ENCODE results near the gene ITGB4.
"Not testable (repeated sequence)": the region's sequence is repeated elsewhere in the genome, so short reads cannot be mapped to it uniquely, and the experiment has no call there.

Gene ITGB4

DNA sequence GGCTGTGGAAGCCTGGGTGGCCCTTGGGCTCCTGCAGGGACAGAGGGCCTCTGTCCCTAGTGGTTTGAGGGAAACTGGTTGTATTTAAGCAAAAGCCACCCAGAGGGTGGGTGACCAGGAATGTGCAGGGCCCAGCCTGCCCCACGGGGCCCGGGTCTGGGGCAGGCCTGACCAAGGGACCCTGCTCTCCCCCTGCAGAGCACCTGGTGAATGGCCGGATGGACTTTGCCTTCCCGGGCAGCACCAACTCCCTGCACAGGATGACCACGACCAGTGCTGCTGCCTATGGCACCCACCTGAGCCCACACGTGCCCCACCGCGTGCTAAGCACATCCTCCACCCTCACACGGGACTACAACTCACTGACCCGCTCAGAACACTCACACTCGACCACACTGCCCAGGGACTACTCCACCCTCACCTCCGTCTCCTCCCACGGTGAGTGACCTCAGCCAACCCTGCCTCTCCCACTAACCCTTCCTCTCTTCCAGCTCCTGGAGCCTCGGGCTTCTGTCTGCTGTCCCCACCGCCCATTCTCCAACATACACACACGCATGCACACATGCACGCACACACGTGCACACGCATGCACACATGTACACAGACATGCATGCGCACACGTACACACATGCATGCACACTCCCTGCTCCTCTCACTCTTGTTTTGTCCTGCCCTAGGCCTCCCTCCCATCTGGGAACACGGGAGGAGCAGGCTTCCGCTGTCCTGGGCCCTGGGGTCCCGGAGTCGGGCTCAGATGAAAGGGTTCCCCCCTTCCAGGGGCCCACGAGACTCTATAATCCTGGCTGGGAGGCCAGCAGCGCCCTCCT lies 33.3 kb downstream of the ITGB4 start:
- no peak for DNase-seq

GRCh38 chr17:75755205-75755901 lies 34.1 kb downstream of the ITGB4 start:
- DNase-seq, result no peak

DNA sequence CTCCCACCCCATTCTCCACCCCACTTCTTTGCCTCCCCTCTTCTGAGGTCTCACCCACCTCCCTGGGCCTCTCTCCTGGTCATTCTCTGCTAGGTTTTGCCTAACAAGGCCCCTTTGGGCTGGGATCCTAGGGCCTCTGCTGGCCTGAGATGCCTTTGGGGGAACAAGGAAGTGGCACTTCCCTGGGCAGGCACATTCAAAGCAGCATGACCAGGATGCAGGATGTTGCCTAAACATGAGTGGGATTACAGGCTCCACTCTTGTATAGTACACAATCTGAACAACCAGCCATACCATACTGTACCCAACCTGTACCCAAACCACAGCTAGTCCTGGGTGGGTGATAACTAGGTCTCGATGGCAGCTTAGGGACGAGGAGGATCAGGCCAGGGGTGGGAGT lies 34.7 kb downstream of the ITGB4 start:
- DNase-seq, result no peak

GRCh38 chr17:75756451-75757085 lies 35.3 kb downstream of the ITGB4 start:
- no peak for DNase-seq

GRCh38 chr17:75757086-75757681 lies 35.9 kb downstream of the ITGB4 start:
- DNase-seq, result no peak

- DNase-seq, result no peak
Observed at GRCh38 chr17:75758131-75758905, 37.1 kb downstream of the ITGB4 start.

DNA sequence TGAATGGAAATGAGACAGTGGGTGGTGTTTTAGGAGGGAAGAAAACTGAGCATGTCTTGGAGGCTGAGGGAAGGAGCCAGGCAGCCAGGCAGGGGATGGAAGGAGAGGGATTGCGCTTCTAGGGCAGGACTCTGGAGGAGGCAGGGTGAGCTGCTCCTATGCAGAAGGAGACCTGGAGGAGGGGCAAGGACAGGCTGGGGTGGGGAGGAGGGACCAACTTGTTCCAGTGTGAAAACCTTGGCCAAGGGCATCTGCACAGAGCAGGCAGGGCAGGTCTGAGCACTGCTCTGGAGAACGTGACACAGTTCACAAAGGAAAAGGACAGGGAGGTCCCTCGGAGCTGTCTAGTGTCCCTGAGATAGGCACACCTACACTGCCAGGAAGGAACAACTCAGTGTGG lies 38.2 kb downstream of the ITGB4 start:
- DNase-seq, result no peak

GRCh38 chr17:75759978-75760640 lies 38.9 kb downstream of the ITGB4 start:
- DNase-seq, result not testable (repeated sequence)

DNA sequence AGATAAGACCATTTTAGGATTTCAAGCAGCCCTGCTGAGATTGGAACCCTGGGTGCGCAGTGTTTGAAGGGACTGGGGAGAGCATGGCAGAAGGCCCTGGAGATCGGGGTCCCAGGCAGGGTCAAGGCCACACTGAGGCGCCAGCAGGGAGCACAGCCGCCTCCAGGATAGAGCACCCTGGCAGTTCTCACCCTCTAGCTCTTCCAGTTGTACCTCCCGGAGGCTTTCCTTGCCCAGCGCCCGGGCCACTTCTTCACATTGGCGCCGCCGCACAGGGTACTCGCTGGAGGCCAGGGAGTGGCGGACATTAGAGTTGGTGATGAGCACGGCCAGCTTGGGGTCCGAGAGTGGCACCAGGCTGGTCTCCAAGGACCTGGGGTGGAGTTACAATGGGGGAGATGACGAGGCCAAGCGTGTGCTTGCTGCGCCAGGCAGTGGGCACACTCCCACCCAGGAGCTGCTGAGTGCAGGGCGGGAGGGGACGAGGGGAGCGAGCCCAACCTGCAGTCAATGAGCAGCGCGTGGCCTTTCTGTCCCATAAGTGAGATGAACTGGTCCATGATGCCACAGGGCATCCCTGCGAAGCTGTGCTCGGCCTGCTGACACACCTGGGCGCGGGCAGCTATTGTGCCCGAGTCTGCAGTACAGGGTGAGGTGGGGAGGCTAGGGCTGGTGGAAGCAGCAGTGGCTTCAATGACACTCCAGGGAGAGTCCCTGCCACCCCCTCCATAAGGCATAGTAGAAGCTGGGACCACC lies 41.4 kb downstream of the ITGB4 start:
- DNase-seq, result no peak

DNA sequence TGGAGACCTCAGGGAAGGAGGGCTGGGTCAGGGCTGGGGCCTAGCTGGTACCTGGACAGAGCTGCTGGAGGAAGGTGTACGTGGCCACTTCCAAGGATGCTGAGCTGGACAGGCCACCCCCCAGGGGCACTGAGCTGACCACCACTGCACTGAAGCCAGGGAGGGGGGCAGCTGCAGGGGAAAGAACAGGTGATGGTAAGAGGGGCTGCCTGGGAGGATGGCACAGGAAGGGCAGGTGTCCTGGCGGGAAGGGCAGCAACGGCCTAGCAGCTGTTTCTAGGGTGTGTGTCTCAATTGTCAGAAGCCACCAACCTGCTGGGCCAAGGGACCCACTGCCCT lies 42.0 kb downstream of the ITGB4 start:
- DNase-seq, result no peak

GRCh38 chr17:75763613-75764416 lies 42.6 kb downstream of the ITGB4 start:
- DNase-seq, result no peak

DNA sequence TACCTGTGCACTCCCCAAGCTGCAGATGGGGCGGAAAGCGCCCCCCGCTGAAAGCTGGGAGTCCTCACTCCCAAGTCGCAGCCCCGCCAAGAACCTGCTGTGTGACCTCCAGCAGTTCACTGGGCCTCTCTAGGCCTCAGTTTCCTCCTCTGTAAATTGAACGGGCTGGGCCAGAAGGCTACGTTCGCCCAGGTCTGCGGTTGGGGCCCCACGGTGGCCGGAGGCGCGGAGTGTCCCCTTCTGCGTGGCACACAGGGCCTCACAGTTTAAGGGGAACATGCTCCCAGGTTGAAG lies 43.1 kb downstream of the ITGB4 start:
- no peak for DNase-seq

DNA sequence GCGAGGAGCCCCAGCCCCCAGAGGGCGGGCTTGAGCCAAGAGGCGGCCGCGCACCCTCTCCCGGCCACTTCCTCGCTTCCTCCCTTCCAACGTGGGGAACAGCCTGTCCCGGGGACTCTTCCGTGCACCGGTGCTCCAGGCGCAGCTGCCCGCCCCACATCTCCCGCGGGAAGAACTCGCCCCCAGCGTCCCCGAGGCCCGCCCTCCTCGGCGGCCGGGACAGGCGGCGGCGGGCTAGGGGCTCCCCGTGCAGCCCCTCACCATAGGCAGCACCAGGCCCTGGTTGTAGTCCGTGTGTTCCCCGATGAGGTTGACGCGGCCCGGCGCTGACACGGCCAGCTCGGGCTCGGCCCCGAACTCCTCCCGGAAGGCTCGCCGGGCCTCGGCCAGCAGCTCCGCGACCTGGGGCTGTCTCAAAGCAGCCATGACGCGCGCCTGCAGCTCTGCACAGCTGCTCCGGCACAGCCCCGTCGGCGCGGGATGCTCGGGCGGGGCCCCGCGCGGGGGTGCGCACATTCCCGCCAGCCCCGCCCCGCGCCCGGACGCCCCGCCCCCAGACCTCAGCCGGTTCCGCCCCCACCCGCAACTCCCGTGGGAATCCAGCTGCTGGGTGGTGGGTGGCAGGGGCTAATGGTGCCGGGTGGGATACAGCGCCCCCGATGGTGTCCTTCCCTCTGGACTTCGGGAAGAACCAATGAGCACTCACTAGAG lies 43.6 kb downstream of the ITGB4 start, which contains the start of gene GALK1:
Gene GALK1 (minus strand): TSS at position 482 of the 711 bp plus-strand sequence. CDS start 56 bp downstream, at position 426.
- peak; percentile 82 for DNase-seq

DNA sequence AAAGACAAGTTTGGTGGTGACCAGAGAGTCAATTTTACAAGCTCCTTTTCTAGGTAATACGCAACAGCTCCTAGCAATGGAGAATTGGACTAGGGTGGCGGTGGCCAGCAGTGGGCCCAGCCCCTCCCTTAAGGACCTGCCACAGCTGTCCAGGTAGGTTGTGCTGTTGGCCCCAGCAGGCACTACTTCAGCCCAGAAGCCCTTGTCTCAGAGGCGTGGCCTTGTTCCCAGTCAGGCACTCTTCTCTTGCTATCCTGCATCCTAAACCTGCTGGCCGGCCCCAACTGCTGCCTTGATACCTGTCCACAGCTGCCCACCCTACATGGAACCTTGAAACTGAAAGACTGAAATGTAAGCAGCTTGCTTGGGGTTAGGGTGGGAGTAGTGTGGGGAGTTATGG lies 44.7 kb downstream of the ITGB4 start:
- DNase-seq, result no peak

DNA sequence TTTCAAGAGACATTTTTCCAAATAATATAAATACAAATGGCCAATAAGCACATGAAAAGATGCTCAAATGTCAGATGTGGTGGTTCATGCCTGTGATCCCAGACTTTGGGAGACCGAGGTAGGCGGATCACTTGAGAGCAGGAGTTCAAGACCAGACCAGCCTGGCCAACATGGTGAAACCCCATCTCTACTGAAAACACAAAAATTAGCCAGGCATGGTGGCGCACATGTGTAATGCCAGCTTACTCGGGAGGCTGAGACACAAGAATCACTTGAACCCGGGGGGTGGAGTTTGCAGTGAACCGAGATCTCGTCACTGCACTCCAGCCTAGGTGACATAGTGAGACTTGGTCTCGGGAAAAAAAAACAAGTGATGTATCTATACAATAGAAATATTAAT lies 46.6 kb downstream of the ITGB4 start:
- DNase-seq, result no peak

- DNase-seq, result no peak
Observed at GRCh38 chr17:75769536-75769935, 48.3 kb downstream of the ITGB4 start.

DNA sequence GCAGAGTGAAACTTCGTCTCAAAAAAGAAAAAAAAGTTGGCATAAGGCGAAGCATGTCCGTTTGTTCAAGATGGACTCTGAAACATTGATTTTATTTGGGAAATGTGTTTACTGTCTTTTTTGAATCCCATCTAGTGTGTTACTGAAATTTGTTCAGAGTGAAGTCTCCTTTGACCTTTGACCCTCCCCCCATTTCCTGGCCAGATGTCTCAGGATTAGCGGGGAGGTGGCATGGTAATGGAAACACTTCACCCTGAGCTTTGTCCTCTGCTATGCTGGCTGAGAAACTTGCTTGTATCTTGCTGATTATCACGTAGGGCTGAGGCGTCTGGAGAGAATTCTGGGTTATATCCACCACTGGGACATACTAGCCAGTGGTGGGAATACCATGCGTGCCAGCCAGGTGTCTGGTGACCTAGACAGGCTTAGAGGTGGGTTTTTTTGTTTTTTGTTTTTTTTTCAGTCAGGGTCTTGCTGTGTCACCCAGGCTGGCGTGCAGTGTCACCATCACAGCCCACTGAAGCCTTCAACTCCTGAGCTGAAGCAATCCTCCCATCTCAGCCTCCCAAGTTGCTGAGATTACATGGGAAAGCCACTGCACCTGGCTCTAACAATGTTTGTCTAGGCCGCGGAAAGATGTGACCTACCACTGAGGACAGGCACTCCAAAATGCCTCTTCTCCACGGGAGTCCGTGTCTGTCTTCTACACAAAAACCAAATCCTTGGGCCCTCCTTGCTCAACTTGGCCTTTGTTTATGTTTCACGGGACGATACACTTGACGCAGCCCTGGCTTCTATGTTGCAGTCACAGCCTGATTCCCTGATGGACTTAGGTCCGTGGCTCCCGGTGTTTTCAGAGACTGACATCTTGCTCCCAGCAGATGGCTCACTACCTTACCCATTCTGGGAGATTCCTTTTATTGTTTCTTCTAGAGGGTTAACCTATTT lies 50.3 kb downstream of the ITGB4 start:
- DNase-seq, result no peak

GRCh38 chr17:75773121-75773807 lies 52.0 kb downstream of the ITGB4 start:
- DNase-seq, result no peak
